Tibial artery (tissue), 4 donors: ENCODE data around the gene ABCB8.

Source experiments
- DNase-seq, 2 donors: peaks; one replicate each; pipeline ENCODE4 v3.0.0-alpha.2; 2019
- H3K27ac ChIP-seq, 2 donors: fragments of 200-600 bp; sonication (generic) in 1 of 2; 1 replicate in 1 of 2; 2 replicates in 1 of 2; pipeline ENCODE4 v1.5.1; 2018 to 2019; ENCODE audit warnings: mild to moderate bottlenecking in 1 of 2
- H3K27me3 ChIP-seq, 2 donors: fragments of 200-600 bp; sonication (generic) in 1 of 2; one replicate each; pipeline versions ENCODE4 v1.5.1 to v1.6.0; 2016 to 2019
- H3K36me3 ChIP-seq, 3 donors: fragments of 200-600 bp; sonication (generic) in 2 of 3; one replicate each; pipeline ENCODE4 v1.5.1; 2016 to 2019; ENCODE audit warnings: mild to moderate bottlenecking in 2 of 3
- H3K4me1 ChIP-seq, 4 donors: fragments of 200-600 bp; sonication (generic) in 2 of 4; 1 replicate in 3 of 4; 2 replicates in 1 of 4; pipeline ENCODE4 v1.5.1; 2016 to 2019
- H3K4me3 ChIP-seq, 2 donors: fragments of 200-600 bp; sonication (generic) in 1 of 2; 1 replicate in 1 of 2; 2 replicates in 1 of 2; pipeline ENCODE4 v1.5.1; 2018 to 2019; ENCODE audit warnings: mild to moderate bottlenecking in 2 of 2
- H3K9me3 ChIP-seq, 3 donors: fragments of 200-600 bp; sonication (generic) in 1 of 3; one replicate each; pipeline ENCODE4 v1.5.1; 2016 to 2019
- CTCF ChIP-seq, 2 experiments: fragments of 200-600 bp in 1 of 2; fragments of 450-650 bp in 1 of 2; IDR thresholded peaks; one replicate each; pipeline ENCODE4 v1.5.1; 2017 to 2019; ENCODE audit warnings: antibody characterized with exemption in 2 of 2, mild to moderate bottlenecking in 1 of 2, moderate library complexity in 1 of 2
- intact Hi-C: fragments of 100-400 bp; cut with DNase I; formaldehyde crosslinking; loops from one replicate; pipeline ENCODE4 v1.15.0; 2023; ENCODE audit warnings: low total_unique reads

ABCB8 gene

GRCh38 chr7:151085691-151086620 lies 57.7 kb downstream of the ABCB8 start, which contains the start of gene AGAP3:
TSS of gene AGAP3 (plus strand) at chr7:151086475. CDS start at chr7:151086742, 267 bp downstream.
- TF ChIP-seq CTCF (IDR thresholded peaks at IDR 0.05): no peak
- Histone ChIP-seq H3K9me3 (no peaks in the 10 kb centered on the region), H3K4me3 (peak within 1 kb of the TSS; percentile 76 to 94), H3K27ac (peak within 1 kb of the TSS; percentile 82 to 86), H3K4me1 (peaks cover 0 to 69% (median 46%) of the 10 kb centered on the region in 4 donors), H3K36me3 (no peaks in the 10 kb centered on the region), H3K27me3 (no peaks in the 10 kb centered on the region)
- intact Hi-C loops: loop anchor here (2.0 kb wide), 2 partner anchors 25 to 27 kb away; partner anchors contain the start of gene SLC4A2
- DNase-seq: peak; percentile 89 to 96

GRCh38 chr7:151086802-151087244 lies 58.6 kb downstream of the ABCB8 start:
- peak overlapping the region; percentile 82 to 86 for H3K27ac ChIP-seq
- peak in 1 of 2 donors; percentile 75 for DNase-seq
- H3K27me3 ChIP-seq: no peaks in the 10 kb centered on the region
- TF ChIP-seq CTCF (IDR thresholded peaks at IDR 0.05): no peak
- no peaks in the 10 kb centered on the region for H3K9me3 ChIP-seq
- H3K4me3 ChIP-seq: peak overlapping the region; percentile 76 to 94
- H3K36me3 ChIP-seq: no peaks in the 10 kb centered on the region
- peaks cover 0 to 66% (median 40%) of the 10 kb centered on the region in 4 donors for H3K4me1 ChIP-seq
- intact Hi-C loops: loop anchor here (2.0 kb wide), 2 partner anchors 24 to 28 kb away; partner anchors contain the start of gene SLC4A2

- H3K36me3 ChIP-seq: no peaks in the 10 kb centered on the region
- H3K9me3 ChIP-seq: no peaks in the 10 kb centered on the region
- H3K4me3 ChIP-seq: peak overlapping the region; percentile 76 to 94
- H3K27me3 ChIP-seq: no peaks in the 10 kb centered on the region
- H3K4me1 ChIP-seq: peaks cover 0 to 60% (median 33%) of the 10 kb centered on the region in 4 donors
- intact Hi-C loops: loop anchor here (2.0 kb wide), 2 partner anchors 23 to 29 kb away; partner anchors contain the start of gene SLC4A2
- peak overlapping the region; percentile 82 to 86 for H3K27ac ChIP-seq
- peak; percentile 49 to 79 for DNase-seq
- TF ChIP-seq CTCF (IDR thresholded peaks at IDR 0.05): peak; percentile 23 to 33
Observed at GRCh38 chr7:151087245-151088018, 59.2 kb downstream of the ABCB8 start.

GRCh38 chr7:151088019-151088855 lies 60.0 kb downstream of the ABCB8 start:
- no peaks in the 10 kb centered on the region for H3K36me3 ChIP-seq
- peak overlapping the region; percentile 76 to 94 for H3K4me3 ChIP-seq
- H3K4me1 ChIP-seq: peaks cover 0 to 56% (median 30%) of the 10 kb centered on the region in 4 donors
- H3K27me3 ChIP-seq: no peaks in the 10 kb centered on the region
- peak overlapping the region; percentile 82 to 86 for H3K27ac ChIP-seq
- no peak for TF ChIP-seq CTCF (IDR thresholded peaks at IDR 0.05)
- intact Hi-C loops: no loop called here
- H3K9me3 ChIP-seq: no peaks in the 10 kb centered on the region
- peak in 1 of 2 donors; percentile 64 for DNase-seq
